Activated naive CD4-positive, alpha-beta T cell treated with anti-CD3 and anti-CD28 coated beads, Interleukin-2, amount 10 ng/mL, durations not matched to agents 7 days and 5 days (primary cell): ENCODE measurements around the gene ATP2B2.

Source experiments
- CTCF ChIA-PET: fragments of 350-600 bp; sonication (Branson Sonifier 250); formaldehyde crosslinking; loops from one replicate; lab custom pipeline; 2021; ENCODE audit warnings: antibody characterized with exemption; lab: Charles Lee
- DNase-seq: peaks from one replicate; pipeline ENCODE4 v3.0.0-alpha.2; 2020
- H3K27ac Mint-ChIP-seq: one replicate; pipeline ENCODE4 v1.8.0; 2021; ENCODE audit warnings: mild to moderate bottlenecking, moderate library complexity, mixed read lengths
- H3K27me3 Mint-ChIP-seq: one replicate; pipeline ENCODE4 v1.8.0; 2021; ENCODE audit warnings: mild to moderate bottlenecking, mixed read lengths
- H3K36me3 Mint-ChIP-seq: one replicate; pipeline ENCODE4 v1.8.0; 2021; ENCODE audit warnings: mixed read lengths
- H3K4me1 Mint-ChIP-seq: one replicate; pipeline ENCODE4 v1.8.0; 2021; ENCODE audit warnings: mixed read lengths
- H3K4me3 Mint-ChIP-seq: one replicate; pipeline ENCODE4 v1.8.0; 2021; ENCODE audit warnings: mild to moderate bottlenecking, moderate library complexity, mixed read lengths
- H3K9me3 Mint-ChIP-seq: one replicate; pipeline ENCODE4 v1.8.0; 2021; ENCODE audit warnings: mixed read lengths

The ATP2B2 gene

GRCh38 chr3:10395196-10395595 is 110.2 kb downstream of the ATP2B2 start:
- Mint-ChIP-seq H3K4me3 (no peak overlapping the region), H3K27me3 (peaks cover 38% of the 10 kb centered on the region), H3K4me1 (peaks cover 26% of the 10 kb centered on the region), H3K9me3 (no peaks in the 10 kb centered on the region), H3K36me3 (no peaks in the 10 kb centered on the region), H3K27ac (peak overlapping the region; percentile 47)
- CTCF ChIA-PET, result interaction anchor here (1.0 kb wide), 1 partner anchor 344 kb away, joined by 3 read pairs; no protein-coding TSS in a partner anchor
- no peak for DNase-seq

- H3K36me3 Mint-ChIP-seq, result no peaks in the 10 kb centered on the region
- H3K27ac Mint-ChIP-seq, result no peak overlapping the region
- H3K27me3 Mint-ChIP-seq, result peaks cover 36% of the 10 kb centered on the region
- H3K4me3 Mint-ChIP-seq, result no peak overlapping the region
- no peaks in the 10 kb centered on the region for H3K9me3 Mint-ChIP-seq
- H3K4me1 Mint-ChIP-seq, result peaks cover 27% of the 10 kb centered on the region
- CTCF ChIA-PET, result no interaction called here
- DNase-seq, result no peak
Observed at GRCh38 chr3:10394491-10395025, 110.8 kb downstream of the ATP2B2 start.

GRCh38 chr3:10393514-10393913 is 111.9 kb downstream of the ATP2B2 start:
- no peaks in the 10 kb centered on the region for H3K36me3 Mint-ChIP-seq
- peaks cover 27% of the 10 kb centered on the region for H3K4me1 Mint-ChIP-seq
- H3K27me3 Mint-ChIP-seq, result peaks cover 31% of the 10 kb centered on the region
- no peak overlapping the region for H3K4me3 Mint-ChIP-seq
- DNase-seq, result no peak
- CTCF ChIA-PET, result interaction anchor here (0.9 to 1.8 kb wide), 3 partner anchors 9 to 346 kb away, joined by 4 read pairs; no protein-coding TSS in a partner anchor
- H3K9me3 Mint-ChIP-seq, result no peaks in the 10 kb centered on the region
- H3K27ac Mint-ChIP-seq, result no peak overlapping the region

- Mint-ChIP-seq H3K27me3 (peaks cover 25% of the 10 kb centered on the region), H3K36me3 (no peaks in the 10 kb centered on the region), H3K9me3 (no peaks in the 10 kb centered on the region), H3K27ac (no peak overlapping the region), H3K4me1 (peaks cover 27% of the 10 kb centered on the region), H3K4me3 (no peak overlapping the region)
- CTCF ChIA-PET, result interaction anchor here (0.9 to 1.8 kb wide), 3 partner anchors 10 to 346 kb away, joined by 4 read pairs; no protein-coding TSS in a partner anchor
- DNase-seq, result no peak
Observed at GRCh38 chr3:10392906-10393461, 112.4 kb downstream of the ATP2B2 start.

- Mint-ChIP-seq H3K36me3 (no peaks in the 10 kb centered on the region), H3K27me3 (peaks cover 21% of the 10 kb centered on the region), H3K4me1 (peaks cover 25% of the 10 kb centered on the region), H3K27ac (no peak overlapping the region), H3K4me3 (no peak overlapping the region), H3K9me3 (no peaks in the 10 kb centered on the region)
- DNase-seq, result no peak
- CTCF ChIA-PET, result interaction anchor here (1.8 kb wide), 1 partner anchor 11 kb away, joined by 4 read pairs; no protein-coding TSS in a partner anchor
Observed at GRCh38 chr3:10392244-10392643, 113.1 kb downstream of the ATP2B2 start.

GRCh38 chr3:10391391-10391790 is 114.0 kb downstream of the ATP2B2 start:
- DNase-seq, result peak; percentile 32
- CTCF ChIA-PET, result no interaction called here
- H3K4me1 Mint-ChIP-seq, result peaks cover 20% of the 10 kb centered on the region
- H3K36me3 Mint-ChIP-seq, result no peaks in the 10 kb centered on the region
- H3K4me3 Mint-ChIP-seq, result no peak overlapping the region
- H3K27ac Mint-ChIP-seq, result no peak overlapping the region
- H3K27me3 Mint-ChIP-seq, result peaks cover 20% of the 10 kb centered on the region
- no peaks in the 10 kb centered on the region for H3K9me3 Mint-ChIP-seq

- H3K4me3 Mint-ChIP-seq, result no peak overlapping the region
- DNase-seq, result no peak
- peaks cover 21% of the 10 kb centered on the region for H3K27me3 Mint-ChIP-seq
- no peak overlapping the region for H3K27ac Mint-ChIP-seq
- CTCF ChIA-PET, result interaction anchor here (0.5 kb wide), 1 partner anchor 12 kb away, joined by 3 read pairs; no protein-coding TSS in a partner anchor
- H3K4me1 Mint-ChIP-seq, result peaks cover 14% of the 10 kb centered on the region
- H3K9me3 Mint-ChIP-seq, result no peaks in the 10 kb centered on the region
- no peaks in the 10 kb centered on the region for H3K36me3 Mint-ChIP-seq
Observed at GRCh38 chr3:10390641-10391373, 114.6 kb downstream of the ATP2B2 start.

GRCh38 chr3:10389995-10390394 is 115.4 kb downstream of the ATP2B2 start:
- no peaks in the 10 kb centered on the region for H3K9me3 Mint-ChIP-seq
- CTCF ChIA-PET, result interaction anchor here (0.5 to 0.9 kb wide), 2 partner anchors 11 to 51 kb away, joined by 3 read pairs; no protein-coding TSS in a partner anchor
- no peaks in the 10 kb centered on the region for H3K36me3 Mint-ChIP-seq
- H3K27ac Mint-ChIP-seq, result no peak overlapping the region
- peaks cover 6% of the 10 kb centered on the region for H3K4me1 Mint-ChIP-seq
- no peak for DNase-seq
- H3K4me3 Mint-ChIP-seq, result no peak overlapping the region
- H3K27me3 Mint-ChIP-seq, result peaks cover 28% of the 10 kb centered on the region

GRCh38 chr3:10389339-10389738 is 116.0 kb downstream of the ATP2B2 start:
- H3K9me3 Mint-ChIP-seq, result no peaks in the 10 kb centered on the region
- no peaks in the 10 kb centered on the region for H3K36me3 Mint-ChIP-seq
- H3K27ac Mint-ChIP-seq, result no peak overlapping the region
- no peak overlapping the region for H3K4me3 Mint-ChIP-seq
- DNase-seq, result no peak
- CTCF ChIA-PET, result interaction anchor here (0.7 to 0.9 kb wide), 2 partner anchors 45 to 50 kb away, joined by 3 read pairs; no protein-coding TSS in a partner anchor
- peaks cover 30% of the 10 kb centered on the region for H3K27me3 Mint-ChIP-seq
- peaks cover 5% of the 10 kb centered on the region for H3K4me1 Mint-ChIP-seq

- DNase-seq, result no peak
- no peaks in the 10 kb centered on the region for H3K9me3 Mint-ChIP-seq
- CTCF ChIA-PET, result no interaction called here
- no peaks in the 10 kb centered on the region for H3K36me3 Mint-ChIP-seq
- peaks cover 5% of the 10 kb centered on the region for H3K4me1 Mint-ChIP-seq
- no peak overlapping the region for H3K4me3 Mint-ChIP-seq
- peaks cover 25% of the 10 kb centered on the region for H3K27me3 Mint-ChIP-seq
- H3K27ac Mint-ChIP-seq, result no peak overlapping the region
Observed at GRCh38 chr3:10387881-10388609, 117.3 kb downstream of the ATP2B2 start.

GRCh38 chr3:10386121-10386520 is 119.3 kb downstream of the ATP2B2 start:
- no peak for DNase-seq
- no peaks in the 10 kb centered on the region for H3K9me3 Mint-ChIP-seq
- H3K27me3 Mint-ChIP-seq, result peaks cover 26% of the 10 kb centered on the region
- H3K4me3 Mint-ChIP-seq, result no peak overlapping the region
- H3K27ac Mint-ChIP-seq, result no peak overlapping the region
- CTCF ChIA-PET, result no interaction called here
- H3K36me3 Mint-ChIP-seq, result no peaks in the 10 kb centered on the region
- peaks cover 4% of the 10 kb centered on the region for H3K4me1 Mint-ChIP-seq

- CTCF ChIA-PET, result no interaction called here
- peaks cover 28% of the 10 kb centered on the region for H3K27me3 Mint-ChIP-seq
Observed at GRCh38 chr3:10384541-10385360, 120.6 kb downstream of the ATP2B2 start.

GRCh38 chr3:10383850-10384248 is 121.5 kb downstream of the ATP2B2 start:
- Mint-ChIP-seq H3K27me3 (peaks cover 30% of the 10 kb centered on the region), H3K4me1 (no peaks in the 10 kb centered on the region), H3K36me3 (no peaks in the 10 kb centered on the region), H3K9me3 (no peaks in the 10 kb centered on the region), H3K27ac (no peak overlapping the region), H3K4me3 (no peak overlapping the region)
- CTCF ChIA-PET, result no interaction called here
- DNase-seq, result no peak

More at GRCh38 chr3:10384541-10385360, 120.6 kb downstream of the ATP2B2 start:
- DNase-seq, result no peak
- no peaks in the 10 kb centered on the region for H3K4me1 Mint-ChIP-seq
- H3K36me3 Mint-ChIP-seq, result no peaks in the 10 kb centered on the region
- no peak overlapping the region for H3K4me3 Mint-ChIP-seq
- no peaks in the 10 kb centered on the region for H3K9me3 Mint-ChIP-seq
- H3K27ac Mint-ChIP-seq, result no peak overlapping the region
